IPS DF 6.9 (cell line): ENCODE data around the gene SERPINB3.
"Not testable (repeated sequence)": the region's sequence is repeated elsewhere in the genome, so short reads cannot be mapped to it uniquely, and the experiment has no call there.

Experiments
- DNase-seq: peaks from one replicate; pipeline ENCODE4 v3.0.0-alpha.2; 2013; ENCODE audit warnings: low read depth, low spot score
- H3K27ac ChIP-seq: one replicate; pipeline ENCODE4 v1.5.1; 2013; ENCODE audit warnings: low read length, control low read depth
- H3K27me3 ChIP-seq: 2 replicates; pipeline ENCODE4 v1.6.1; 2013; ENCODE audit warnings: mild to moderate bottlenecking, low read length; ENCODE audit not compliant: control insufficient read depth, insufficient read depth
- H3K36me3 ChIP-seq: 2 replicates; pipeline ENCODE4 v1.6.1; 2013; ENCODE audit warnings: low read length; ENCODE audit not compliant: control insufficient read depth, insufficient read depth
- H3K4me1 ChIP-seq: 2 replicates; pipeline ENCODE4 v1.6.1; 2013; ENCODE audit warnings: low read length; ENCODE audit not compliant: control insufficient read depth, insufficient read depth
- H3K4me3 ChIP-seq: 2 replicates; pipeline ENCODE4 v1.5.1; 2013; ENCODE audit warnings: mild to moderate bottlenecking, low read length
- H3K9me3 ChIP-seq: 2 replicates; pipeline ENCODE4 v1.6.1; 2013; ENCODE audit warnings: low read length, inconsistent platforms; ENCODE audit not compliant: control insufficient read depth, insufficient read depth
- WGBS: extraction: QIAGEN DNeasy Blood & Tissue Kit; methylation state at CpG from one replicate; pipeline ENCODE4 v1.1.7; 2013; ENCODE audit warnings: mixed read lengths, missing lambda C conversion rate; ENCODE audit not compliant: insufficient read length, insufficient coverage; 5-methylcytosine and 5-hydroxymethylcytosine counted together

The SERPINB3 gene

DNA sequence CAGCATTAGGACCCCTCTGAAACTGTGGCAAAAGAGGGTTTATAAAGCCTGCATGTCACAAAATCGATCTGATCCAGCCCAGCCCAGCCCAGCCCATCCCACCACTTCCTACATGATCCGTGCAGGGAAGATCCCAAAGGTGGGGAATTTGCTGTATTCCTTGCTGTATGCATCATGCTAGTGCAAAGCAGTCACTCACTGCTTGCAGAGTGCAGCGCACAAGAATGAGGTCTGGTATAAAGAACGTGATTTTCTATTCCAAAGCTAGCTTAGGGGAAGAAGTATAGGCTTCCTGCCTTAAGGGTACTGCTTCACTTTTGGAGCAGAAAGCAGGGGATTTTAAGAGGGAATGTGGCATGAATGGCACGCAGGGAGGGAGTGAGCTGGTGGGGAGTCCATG is 22.2 kb upstream of the SERPINB3 start:
- no peaks in the 10 kb centered on the region for H3K36me3 ChIP-seq
- H3K27ac ChIP-seq: no peak overlapping the region

DNA sequence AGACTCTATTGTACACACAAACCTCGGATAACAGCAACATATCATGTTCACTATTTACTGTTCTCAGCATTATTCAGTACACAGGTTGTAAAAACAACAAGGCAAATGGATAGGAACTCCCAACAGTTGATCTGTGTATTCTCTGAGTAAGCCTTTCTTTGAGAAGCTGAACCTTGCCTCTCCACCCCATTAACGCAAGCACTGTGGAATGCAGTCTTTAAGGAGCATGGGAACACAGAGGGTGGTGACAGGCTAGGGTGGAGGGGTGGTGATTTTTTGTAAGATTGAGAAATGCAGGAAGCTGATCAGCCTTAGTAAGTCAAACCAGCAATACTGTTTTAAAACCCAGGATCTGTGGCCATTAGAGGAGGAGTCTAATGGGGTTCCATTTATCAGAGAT is 21.5 kb upstream of the SERPINB3 start:
- H3K4me1 ChIP-seq: no peaks in the 10 kb centered on the region; the same call in 1 of the 2 replicates
- no peaks in the 10 kb centered on the region for H3K27me3 ChIP-seq
- WGBS: 100% methylated on average over 1 of the region's 2 CpGs
- H3K4me3 ChIP-seq: no peak overlapping the region
- H3K27ac ChIP-seq: no peak overlapping the region
- H3K9me3 ChIP-seq: no peaks in the 10 kb centered on the region
- no peak for DNase-seq
- H3K36me3 ChIP-seq: no peaks in the 10 kb centered on the region

More for the DNA sequence above, 22.2 kb upstream of the SERPINB3 start:
- H3K4me3 ChIP-seq: no peak overlapping the region
- H3K9me3 ChIP-seq: no peaks in the 10 kb centered on the region
- WGBS: no CpG with 5 or more reads among the region's 5 CpGs
- H3K4me1 ChIP-seq: no peaks in the 10 kb centered on the region; the same call in 1 of the 2 replicates
- DNase-seq: no peak
- H3K27me3 ChIP-seq: no peaks in the 10 kb centered on the region

DNA sequence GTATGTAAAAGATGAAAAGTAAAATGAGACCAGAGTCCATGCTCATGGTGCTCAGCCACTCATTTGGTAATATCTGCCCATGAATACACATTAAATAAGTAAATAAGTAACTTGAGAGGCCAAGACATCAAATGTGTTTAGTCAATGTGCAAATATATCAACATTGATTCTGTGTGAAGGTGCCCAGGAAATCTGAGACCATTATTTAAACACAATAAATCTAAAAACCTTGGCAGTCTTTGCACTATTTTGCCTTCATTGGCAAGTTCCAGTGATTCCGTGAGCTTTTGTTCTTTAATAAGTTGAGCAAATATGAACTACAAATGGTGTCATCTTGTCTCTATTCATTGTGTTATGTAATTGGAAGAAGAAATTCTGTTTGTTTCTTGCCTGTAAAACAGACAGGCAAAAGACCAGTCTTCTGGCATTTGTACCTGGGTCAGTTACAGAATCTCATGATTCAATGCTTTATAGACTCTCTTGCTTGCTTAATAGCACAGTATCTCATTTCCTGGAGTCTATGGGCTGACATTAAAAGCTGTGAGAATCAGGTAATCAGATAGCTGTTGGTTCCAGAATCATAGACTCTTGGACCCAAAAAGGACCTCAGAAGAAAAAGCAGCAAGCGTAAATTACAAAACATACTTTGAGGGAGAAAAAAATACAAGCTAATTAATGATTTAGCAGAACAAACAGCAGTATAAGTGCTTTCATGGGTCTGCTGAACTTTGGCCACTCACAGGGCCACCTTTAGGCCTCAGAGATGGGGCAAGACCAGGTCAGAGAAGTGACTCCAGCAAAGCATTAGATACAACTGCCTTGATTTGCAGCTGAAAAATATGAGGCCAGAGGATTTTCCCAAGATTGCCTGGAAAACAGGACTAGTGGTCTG is 20.0 kb upstream of the SERPINB3 start:
- Histone ChIP-seq H3K27ac (no peak overlapping the region), H3K4me3 (no peak overlapping the region)
- no peak for DNase-seq

DNA sequence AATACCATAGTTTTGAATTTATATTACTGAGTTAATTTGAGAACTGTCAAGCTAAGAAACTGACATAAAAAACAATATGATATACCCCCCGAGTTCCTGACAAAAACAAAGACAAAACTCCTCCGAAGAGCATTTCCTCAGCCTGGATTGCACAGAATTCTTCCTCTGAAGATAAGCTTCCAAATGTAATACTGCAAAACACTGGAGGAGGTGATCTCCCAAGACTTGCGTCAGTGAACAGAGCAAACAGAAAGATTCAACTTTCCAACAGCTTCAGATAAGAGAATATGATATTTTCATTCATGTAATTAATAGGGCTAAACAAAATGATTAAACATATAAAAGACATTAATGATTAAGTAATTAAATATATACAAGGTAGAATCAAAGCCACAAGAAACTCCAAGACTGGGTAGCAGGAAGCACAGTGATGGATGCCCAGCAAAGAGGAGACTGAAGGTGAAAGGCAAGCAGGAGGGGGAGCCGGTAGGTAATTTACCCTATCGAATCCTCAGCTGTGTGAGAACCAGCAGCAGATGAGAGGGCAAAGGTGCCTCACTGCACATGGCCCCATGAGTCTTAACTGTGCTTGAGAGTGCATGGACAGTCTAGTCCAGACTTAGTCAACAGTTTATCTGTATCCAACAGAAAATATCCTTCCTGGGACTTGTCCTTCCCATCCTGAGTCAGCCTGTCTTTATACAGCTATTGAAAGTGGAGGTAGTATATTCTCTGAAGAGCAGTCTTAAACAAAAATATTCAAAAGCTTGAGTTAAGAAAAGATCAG is 18.3 kb upstream of the SERPINB3 start:
- Histone ChIP-seq H3K4me3 (no peak overlapping the region), H3K9me3 (no peaks in the 10 kb centered on the region), H3K27me3 (no peaks in the 10 kb centered on the region), H3K4me1 (no peaks in the 10 kb centered on the region; the same call in 1 of the 2 replicates), H3K27ac (no peak overlapping the region), H3K36me3 (no peaks in the 10 kb centered on the region)
- no peak for DNase-seq
- no CpG with 5 or more reads among the region's 5 CpGs for WGBS

More for the DNA sequence above, 20.0 kb upstream of the SERPINB3 start:
- Histone ChIP-seq H3K4me1 (no peaks in the 10 kb centered on the region; the same call in 1 of the 2 replicates), H3K27me3 (no peaks in the 10 kb centered on the region), H3K36me3 (no peaks in the 10 kb centered on the region), H3K9me3 (no peaks in the 10 kb centered on the region)
- no CpG with 5 or more reads among the region's 2 CpGs for WGBS

DNA sequence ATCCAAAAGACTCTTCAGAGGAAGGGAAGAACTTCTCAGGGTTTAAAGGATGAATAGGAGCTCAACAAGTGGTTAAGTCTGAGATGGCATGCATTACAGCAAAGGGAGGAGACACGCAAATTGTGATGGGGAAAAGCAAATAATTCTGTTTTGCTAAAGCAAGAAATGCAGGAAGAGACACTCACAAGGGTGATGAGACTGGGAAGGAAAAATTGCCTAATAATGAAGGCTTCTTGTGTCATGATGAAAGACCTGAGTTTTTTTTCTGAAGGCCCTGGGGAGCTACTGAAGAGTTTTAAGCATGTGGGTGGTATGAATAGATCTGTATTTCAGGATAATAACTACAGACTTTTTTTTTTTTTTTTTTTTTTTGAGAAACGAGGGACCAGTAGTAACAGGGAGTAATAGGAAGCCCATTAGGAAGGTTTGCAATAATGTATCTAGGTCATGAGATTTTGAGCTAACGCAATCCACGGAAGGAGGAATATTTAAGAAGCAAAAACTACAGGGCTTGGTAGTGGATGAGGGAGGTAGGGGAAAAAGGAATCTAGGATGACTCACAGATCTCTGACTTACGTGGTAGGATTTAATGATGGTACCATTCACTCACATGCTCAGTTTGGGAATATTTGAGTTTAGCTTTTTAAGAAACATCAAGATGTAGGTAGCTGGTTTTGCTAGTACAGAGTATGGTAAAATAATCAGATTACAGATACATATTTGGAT is 16.0 kb upstream of the SERPINB3 start:
- WGBS: no CpG with 5 or more reads among the region's 5 CpGs
- H3K27ac ChIP-seq: no peak overlapping the region
- H3K4me1 ChIP-seq: no peaks in the 10 kb centered on the region
- H3K36me3 ChIP-seq: no peaks in the 10 kb centered on the region
- no peak overlapping the region for H3K4me3 ChIP-seq
- DNase-seq: no peak
- no peaks in the 10 kb centered on the region for H3K27me3 ChIP-seq
- H3K9me3 ChIP-seq: no peaks in the 10 kb centered on the region

DNA sequence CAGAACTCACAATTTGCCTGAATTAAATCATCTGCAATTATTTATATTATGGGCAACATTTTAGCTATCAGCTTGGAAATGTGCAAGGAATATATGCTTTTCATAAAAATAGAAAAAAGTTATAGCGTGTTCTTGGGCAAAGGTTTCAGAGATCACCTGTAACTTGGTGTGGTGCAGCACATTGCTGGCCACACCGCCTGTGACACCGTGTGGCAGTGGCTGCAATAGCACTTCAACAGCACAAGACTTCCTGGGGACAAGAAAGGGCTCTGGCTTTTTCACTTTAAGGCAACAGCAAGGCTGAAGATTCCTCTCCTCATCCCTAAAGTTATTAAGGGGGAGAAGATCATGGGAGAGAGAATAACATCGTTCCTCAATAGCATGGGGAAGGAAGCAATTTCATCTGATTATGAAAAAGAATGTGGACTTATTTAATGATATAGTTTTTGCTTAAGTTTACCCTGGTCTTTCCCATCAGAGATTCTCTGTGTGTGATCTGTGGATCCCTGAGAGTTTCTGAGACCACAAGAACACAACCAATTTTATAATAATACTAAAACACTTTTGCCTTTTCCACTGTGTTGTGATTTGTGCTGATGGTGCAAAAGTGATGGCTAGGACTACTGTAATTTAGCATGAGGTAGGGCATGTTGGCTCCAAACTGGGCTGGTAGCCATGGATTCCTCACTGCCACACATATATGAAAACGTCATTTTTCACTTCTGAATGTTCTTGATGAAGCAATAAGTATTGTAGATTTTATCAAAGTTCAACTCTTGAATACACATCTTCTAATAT is 15.0 kb upstream of the SERPINB3 start:
- WGBS: no CpG with 5 or more reads among the region's 5 CpGs
- no peaks in the 10 kb centered on the region for H3K9me3 ChIP-seq
- DNase-seq: no peak
- H3K27ac ChIP-seq: no peak overlapping the region
- H3K4me3 ChIP-seq: no peak overlapping the region
- no peaks in the 10 kb centered on the region for H3K4me1 ChIP-seq
- no peaks in the 10 kb centered on the region for H3K27me3 ChIP-seq
- H3K36me3 ChIP-seq: no peaks in the 10 kb centered on the region

DNA sequence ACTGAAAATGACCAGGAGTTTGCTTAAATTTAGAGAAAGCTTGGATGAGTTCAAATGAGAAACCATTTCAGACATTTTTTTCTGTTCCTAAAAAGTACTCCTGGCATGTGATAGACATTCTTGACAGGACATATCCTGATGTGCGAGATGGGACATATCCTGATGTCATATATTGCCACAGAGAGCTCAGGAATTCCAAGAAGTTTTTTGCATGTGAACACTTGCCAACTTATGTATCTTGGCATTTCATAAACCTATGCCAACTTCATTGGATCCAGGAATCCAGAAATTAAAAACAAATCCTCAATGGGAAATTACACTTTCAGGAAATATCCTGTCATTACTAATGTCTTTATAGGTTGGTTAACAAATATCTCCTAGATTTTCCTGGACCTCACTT is 2.9 kb upstream of the SERPINB3 start:
- Histone ChIP-seq H3K9me3 (no peaks in the 10 kb centered on the region), H3K4me1 (no peaks in the 10 kb centered on the region), H3K27me3 (no peaks in the 10 kb centered on the region), H3K4me3 (no peak overlapping the region), H3K36me3 (no peaks in the 10 kb centered on the region), H3K27ac (no peak overlapping the region)
- WGBS: no CpG with 5 or more reads among the region's 1 CpG
- DNase-seq: no peak

DNA sequence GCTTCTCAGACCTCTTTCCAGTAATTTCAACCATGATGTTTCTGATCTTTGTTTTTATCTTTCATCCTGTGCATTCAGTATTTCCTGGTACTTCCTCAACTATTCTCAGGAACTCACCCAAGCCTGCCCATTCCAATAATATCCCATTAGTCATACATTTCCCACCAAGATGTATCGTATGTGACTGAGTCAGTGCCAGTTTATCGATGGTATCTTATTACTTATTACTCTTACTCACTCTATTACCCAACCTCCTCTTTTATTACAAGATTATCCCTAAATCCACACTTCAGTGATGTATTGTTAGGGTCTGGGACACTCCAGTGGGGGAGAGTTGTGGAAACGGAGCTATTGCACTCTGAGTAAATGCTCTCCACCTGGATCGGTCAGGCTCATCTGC is 2.8 kb downstream of the SERPINB3 start:
- not testable (repeated sequence) for H3K27ac ChIP-seq, H3K4me1 ChIP-seq
- WGBS: no CpG with 5 or more reads among the region's 4 CpGs

DNA sequence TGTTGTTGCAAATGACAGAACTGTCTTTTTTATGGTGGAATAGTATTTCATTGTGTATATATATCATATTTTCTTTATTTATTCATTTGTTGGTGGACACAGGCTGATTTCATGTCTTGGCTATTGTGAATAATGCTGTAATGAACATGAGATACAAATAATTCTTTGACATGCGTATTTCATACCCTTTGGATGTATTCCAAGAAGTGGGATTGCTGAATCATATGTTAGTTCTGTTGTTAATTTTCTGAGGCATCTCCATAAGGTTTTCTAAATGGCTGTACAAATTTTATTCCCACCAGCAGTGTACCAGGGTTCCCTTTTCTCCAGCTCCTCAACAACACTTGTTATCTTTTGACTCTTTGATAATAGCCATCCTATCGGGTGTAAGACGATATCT is 11.4 kb downstream of the SERPINB3 start:
- H3K27ac ChIP-seq, H3K27me3 ChIP-seq, H3K4me1 ChIP-seq: not testable (repeated sequence)

More for the DNA sequence above, 2.8 kb downstream of the SERPINB3 start:
- H3K27me3 ChIP-seq, H3K4me3 ChIP-seq, H3K36me3 ChIP-seq, DNase-seq, H3K9me3 ChIP-seq: not testable (repeated sequence)

More for the DNA sequence above, 11.4 kb downstream of the SERPINB3 start:
- no CpG with 5 or more reads among the region's 3 CpGs for WGBS
- H3K36me3 ChIP-seq, DNase-seq, H3K4me3 ChIP-seq, H3K9me3 ChIP-seq: not testable (repeated sequence)
